ENCODE measurements around the gene TIGD1. TPM values are rescaled to one million over a fixed set of nuclear protein-coding genes. Genes with fewer than 3 reads are reported as not detected.

TIGD1 gene
- total and polyA plus RNA-seq, 10 donors, result 4.4 to 13.5 (median 8.4) TPM

- intact Hi-C loops (cut with DNase I; ENCODE audit: low total_unique reads), result no loop called here
- no peak for DNase-seq
- no peak for TF ChIP-seq CTCF (IDR thresholded peaks at IDR 0.05 in 8 of 11, conservative IDR thresholded peaks at IDR 0.05 in 3 of 11)
- no peak for TF ChIP-seq POLR2AphosphoS5 (IDR thresholded peaks at IDR 0.05)
- TF ChIP-seq POLR2A (IDR thresholded peaks at IDR 0.05), result no peak
- Histone ChIP-seq H3K27me3 (replicated peaks in 1 of 7) (no peaks in the 10 kb centered on the region), H3K36me3 (peaks cover 0 to 25% (median 8%) of the 10 kb centered on the region in 6 donors), H3K4me1 (no peaks in the 10 kb centered on the region), H3K4me3 (no peak overlapping the region), H3K27ac (no peak overlapping the region), H3K9me3 (peaks cover 0 to 5% (median 0%) of the 10 kb centered on the region in 8 donors)
- WGBS, 5 donors, result 66 to 81% (median 70%) methylated on average over 7 of the region's 7 CpGs
These were observed 37.2 kb upstream of the TIGD1 start for GRCh38 chr2:232587512-232587911.

DNA sequence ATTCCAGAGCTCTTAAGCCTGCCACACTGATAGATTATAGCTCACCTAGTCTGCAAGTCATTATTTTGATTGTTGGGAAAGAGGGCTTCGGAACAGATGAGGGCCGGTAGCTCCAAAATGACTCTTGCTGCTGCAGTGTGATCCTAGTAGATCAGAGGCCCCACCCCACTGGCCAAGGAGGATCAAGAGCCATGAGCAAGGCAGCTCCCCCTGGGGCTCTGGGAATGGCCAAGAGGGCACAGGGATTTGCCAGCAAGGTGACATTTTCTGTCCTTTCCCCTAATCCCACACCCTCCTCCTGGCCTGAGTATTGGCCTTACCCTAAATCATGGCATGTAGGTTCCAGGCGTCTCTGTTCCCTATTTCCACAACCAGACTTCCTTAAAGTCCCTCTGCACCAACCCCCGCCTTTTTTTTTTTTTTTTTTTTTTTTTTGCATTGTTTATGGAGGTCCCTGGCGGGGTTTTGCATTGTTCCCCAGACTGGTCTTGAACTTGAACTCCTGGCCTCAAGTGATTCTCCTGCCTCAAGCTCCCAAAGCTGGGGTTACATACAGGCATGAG, 36.7 kb upstream of the TIGD1 start:
- Histone ChIP-seq H3K4me1 (no peaks in the 10 kb centered on the region), H3K9me3 (peaks cover 0 to 5% (median 0%) of the 10 kb centered on the region in 8 donors), H3K27me3 (replicated peaks in 1 of 7) (no peaks in the 10 kb centered on the region), H3K36me3 (peaks cover 0 to 30% (median 12%) of the 10 kb centered on the region in 6 donors), H3K27ac (no peak overlapping the region), H3K4me3 (no peak overlapping the region)
- DNase-seq, result no peak
- intact Hi-C loops (cut with DNase I; ENCODE audit: low total_unique reads), result no loop called here
- no peak for TF ChIP-seq POLR2AphosphoS5 (IDR thresholded peaks at IDR 0.05)
- no peak for TF ChIP-seq POLR2A (IDR thresholded peaks at IDR 0.05)
- no peak for TF ChIP-seq CTCF (IDR thresholded peaks at IDR 0.05 in 8 of 11, conservative IDR thresholded peaks at IDR 0.05 in 3 of 11)
- 72 to 85% (median 82%) methylated on average over 5 of the region's 5 CpGs for WGBS, 5 donors

GRCh38 chr2:232584238-232584637, 33.9 kb upstream of the TIGD1 start:
- Histone ChIP-seq H3K36me3 (peaks cover 0 to 54% (median 27%) of the 10 kb centered on the region in 6 donors), H3K27ac (peak overlapping the region in 1 of 8 donors; percentile 8), H3K4me1 (no peaks in the 10 kb centered on the region), H3K4me3 (no peak overlapping the region), H3K27me3 (replicated peaks in 1 of 7) (no peaks in the 10 kb centered on the region), H3K9me3 (peaks cover 0 to 5% (median 0%) of the 10 kb centered on the region in 8 donors)
- 76 to 98% (median 81%) methylated on average over 6 of the region's 6 CpGs for WGBS, 5 donors
- intact Hi-C loops (cut with DNase I; ENCODE audit: low total_unique reads), result no loop called here
- DNase-seq, result no peak
- no peak for TF ChIP-seq CTCF (IDR thresholded peaks at IDR 0.05 in 8 of 11, conservative IDR thresholded peaks at IDR 0.05 in 3 of 11)
- TF ChIP-seq POLR2A (IDR thresholded peaks at IDR 0.05), result no peak
- TF ChIP-seq POLR2AphosphoS5 (IDR thresholded peaks at IDR 0.05), result peak in 2 of 3 donors; percentile 33 to 35

DNA sequence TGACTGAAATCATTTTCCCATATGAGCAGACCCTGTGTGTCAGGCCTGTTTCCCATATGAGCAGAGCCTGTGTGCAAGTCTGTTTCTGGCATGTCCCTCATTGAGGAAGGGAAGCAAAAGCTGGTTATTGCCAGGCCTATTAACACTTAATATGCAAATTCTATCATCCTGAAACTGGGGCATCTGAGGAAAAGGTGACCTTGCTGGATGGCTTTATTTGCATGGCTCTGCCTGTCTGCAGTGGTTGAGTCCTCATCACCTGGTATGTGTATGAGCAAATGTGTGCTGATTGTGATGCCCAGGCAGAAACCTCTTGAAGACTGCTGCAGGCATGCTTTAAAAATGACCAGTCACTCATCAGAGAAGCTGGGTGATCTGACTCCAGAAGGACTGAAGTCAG, 31.4 kb upstream of the TIGD1 start:
- intact Hi-C loops (cut with DNase I; ENCODE audit: low total_unique reads), result no loop called here
- Histone ChIP-seq H3K27ac (no peak overlapping the region), H3K9me3 (peaks cover 0 to 5% (median 0%) of the 10 kb centered on the region in 8 donors), H3K36me3 (peaks cover 0 to 77% (median 27%) of the 10 kb centered on the region in 6 donors), H3K4me3 (no peak overlapping the region), H3K27me3 (replicated peaks in 1 of 7) (no peaks in the 10 kb centered on the region), H3K4me1 (no peaks in the 10 kb centered on the region)
- DNase-seq, result no peak
- no peak for TF ChIP-seq CTCF (IDR thresholded peaks at IDR 0.05 in 8 of 11, conservative IDR thresholded peaks at IDR 0.05 in 3 of 11)

Data from spleen (tissue), 11 donors.